Measurements from ENCODE around the gene TBC1D16. TPM values are rescaled to one million over a fixed set of nuclear protein-coding genes. Genes with fewer than 3 reads are reported as not detected.

The TBC1D16 gene
- total RNA-seq, 1 donor from 2014 or later: 55.6 TPM

GRCh38 chr17:79950751-79951150 lies 84.9 kb downstream of the TBC1D16 start:
- Histone ChIP-seq H3K27ac (no peak overlapping the region), H3K4me1 (peaks cover 8 to 24% of the 10 kb centered on the region in 2 donors), H3K36me3 (peaks cover 23 to 39% of the 10 kb centered on the region in 2 donors), H3K27me3 (no peaks in the 10 kb centered on the region), H3K4me3 (no peak overlapping the region), H3K9me3 (no peaks in the 10 kb centered on the region)
- peak in 1 of 2 donors; percentile 57 for DNase-seq (ENCODE audit: low spot score in 2 of 2)
- no peak for TF ChIP-seq CTCF (IDR thresholded peaks at IDR 0.05)
- intact Hi-C loops (cut with DNase I): no loop called here

- peak in 1 of 2 donors; percentile 58 for DNase-seq (ENCODE audit: low spot score in 2 of 2)
- no peak for TF ChIP-seq CTCF (IDR thresholded peaks at IDR 0.05)
- peaks cover 27 to 43% of the 10 kb centered on the region in 2 donors for H3K36me3 ChIP-seq
- H3K27ac ChIP-seq: no peak overlapping the region
- H3K27me3 ChIP-seq: no peaks in the 10 kb centered on the region
- intact Hi-C loops (cut with DNase I): no loop called here
- no peak overlapping the region for H3K4me3 ChIP-seq
- H3K9me3 ChIP-seq: no peaks in the 10 kb centered on the region
- peaks cover 8 to 24% of the 10 kb centered on the region in 2 donors for H3K4me1 ChIP-seq
These were observed 85.4 kb downstream of the TBC1D16 start for GRCh38 chr17:79950306-79950705.

- peaks cover 8 to 24% of the 10 kb centered on the region in 2 donors for H3K4me1 ChIP-seq
- H3K4me3 ChIP-seq: no peak overlapping the region
- no peak overlapping the region for H3K27ac ChIP-seq
- peaks cover 30 to 47% of the 10 kb centered on the region in 2 donors for H3K36me3 ChIP-seq
- H3K9me3 ChIP-seq: no peaks in the 10 kb centered on the region
- no peak for TF ChIP-seq CTCF (IDR thresholded peaks at IDR 0.05)
- intact Hi-C loops (cut with DNase I): no loop called here
- peak in 1 of 2 donors; percentile 53 for DNase-seq (ENCODE audit: low spot score in 2 of 2)
- H3K27me3 ChIP-seq: no peaks in the 10 kb centered on the region
These were observed 85.9 kb downstream of the TBC1D16 start for GRCh38 chr17:79949656-79950209.

- DNase-seq (ENCODE audit: low spot score in 2 of 2): peak in 1 of 2 donors; percentile 46
- Histone ChIP-seq H3K4me3 (no peak overlapping the region), H3K27me3 (no peaks in the 10 kb centered on the region), H3K27ac (no peak overlapping the region), H3K4me1 (peaks cover 8 to 24% of the 10 kb centered on the region in 2 donors), H3K36me3 (peaks cover 36 to 54% of the 10 kb centered on the region in 2 donors), H3K9me3 (no peaks in the 10 kb centered on the region)
- intact Hi-C loops (cut with DNase I): no loop called here
- no peak for TF ChIP-seq CTCF (IDR thresholded peaks at IDR 0.05)
These were observed 86.6 kb downstream of the TBC1D16 start for GRCh38 chr17:79948945-79949655.

GRCh38 chr17:79948406-79948944 lies 87.2 kb downstream of the TBC1D16 start:
- H3K27ac ChIP-seq: no peak overlapping the region
- H3K4me3 ChIP-seq: no peak overlapping the region
- H3K27me3 ChIP-seq: no peaks in the 10 kb centered on the region
- peak in 1 of 2 donors; percentile 47 for DNase-seq (ENCODE audit: low spot score in 2 of 2)
- intact Hi-C loops (cut with DNase I): no loop called here
- peaks cover 8 to 24% of the 10 kb centered on the region in 2 donors for H3K4me1 ChIP-seq
- peaks cover 42 to 60% of the 10 kb centered on the region in 2 donors for H3K36me3 ChIP-seq
- no peak for TF ChIP-seq CTCF (IDR thresholded peaks at IDR 0.05)
- no peaks in the 10 kb centered on the region for H3K9me3 ChIP-seq
